ENCODE data around the gene CUL7.

The CUL7 gene

DNA sequence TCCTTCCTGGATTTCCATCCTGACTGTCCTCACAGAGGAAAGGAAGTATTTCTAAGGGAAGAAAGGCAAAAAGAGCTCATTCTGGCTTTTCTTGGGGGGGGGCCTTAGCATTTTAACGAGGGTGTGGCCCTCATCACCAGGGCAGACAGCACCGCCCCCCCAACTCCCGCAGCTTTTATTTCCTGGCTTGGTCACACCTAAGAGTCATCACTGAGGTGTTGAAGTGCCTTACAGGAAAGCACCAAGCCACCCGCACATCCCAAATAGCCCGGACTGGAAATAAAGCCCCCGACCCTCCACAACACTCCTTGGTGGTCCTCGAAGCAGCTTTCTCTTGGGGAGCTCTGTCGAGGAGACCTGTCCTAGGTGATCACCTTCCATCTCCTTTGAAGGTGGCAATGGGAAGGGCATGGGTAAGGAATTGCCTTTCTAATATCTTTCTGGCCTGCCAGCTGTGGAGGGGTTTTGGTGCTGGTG lies 23.7 kb upstream of the CUL7 start:
- no peak for DNase-seq (ENCODE audit: low read depth)

DNA sequence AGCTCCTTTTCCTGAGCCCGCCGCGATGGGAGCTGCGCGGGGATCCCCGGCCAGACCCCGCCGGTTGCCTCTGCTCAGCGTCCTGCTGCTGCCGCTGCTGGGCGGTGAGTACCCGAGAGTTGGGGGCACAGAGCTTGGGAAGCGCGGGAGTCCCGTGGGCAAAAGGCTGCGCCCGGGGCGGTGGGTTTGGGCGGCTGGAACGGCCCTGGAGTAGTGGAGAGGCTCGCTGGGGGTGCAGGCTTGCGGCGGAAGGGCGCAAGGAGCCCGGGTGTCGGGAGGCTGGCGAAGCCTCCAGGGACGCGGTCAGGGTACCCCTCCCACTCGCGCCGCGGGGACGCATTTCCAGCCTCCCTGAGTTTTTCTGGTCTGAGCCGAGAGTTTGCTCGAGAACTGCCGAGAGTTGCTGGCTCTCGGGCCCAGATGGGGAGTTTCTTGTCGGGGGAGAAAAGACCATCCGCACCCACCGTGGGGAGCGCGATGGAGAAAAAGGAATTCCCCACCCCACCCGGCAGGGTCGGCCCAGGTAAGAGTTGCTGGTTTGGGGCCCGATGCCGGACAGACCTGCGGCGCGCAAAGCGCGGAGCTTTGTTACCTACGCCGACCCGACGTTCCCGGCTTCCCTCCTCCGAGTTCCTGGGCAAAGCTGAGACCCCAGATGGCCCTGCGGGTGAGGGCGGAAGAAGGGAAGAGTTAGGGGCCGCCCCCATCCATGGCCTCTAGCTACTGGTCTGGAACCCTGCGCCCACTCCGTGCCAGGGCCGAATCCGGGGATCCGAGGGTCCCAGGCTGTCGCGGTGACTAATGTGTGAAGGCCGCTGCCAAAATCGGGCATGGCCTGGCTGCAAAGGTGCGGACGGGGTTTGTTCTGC lies 23.0 kb upstream of the CUL7 start:
- no peak for DNase-seq (ENCODE audit: low read depth)

DNA sequence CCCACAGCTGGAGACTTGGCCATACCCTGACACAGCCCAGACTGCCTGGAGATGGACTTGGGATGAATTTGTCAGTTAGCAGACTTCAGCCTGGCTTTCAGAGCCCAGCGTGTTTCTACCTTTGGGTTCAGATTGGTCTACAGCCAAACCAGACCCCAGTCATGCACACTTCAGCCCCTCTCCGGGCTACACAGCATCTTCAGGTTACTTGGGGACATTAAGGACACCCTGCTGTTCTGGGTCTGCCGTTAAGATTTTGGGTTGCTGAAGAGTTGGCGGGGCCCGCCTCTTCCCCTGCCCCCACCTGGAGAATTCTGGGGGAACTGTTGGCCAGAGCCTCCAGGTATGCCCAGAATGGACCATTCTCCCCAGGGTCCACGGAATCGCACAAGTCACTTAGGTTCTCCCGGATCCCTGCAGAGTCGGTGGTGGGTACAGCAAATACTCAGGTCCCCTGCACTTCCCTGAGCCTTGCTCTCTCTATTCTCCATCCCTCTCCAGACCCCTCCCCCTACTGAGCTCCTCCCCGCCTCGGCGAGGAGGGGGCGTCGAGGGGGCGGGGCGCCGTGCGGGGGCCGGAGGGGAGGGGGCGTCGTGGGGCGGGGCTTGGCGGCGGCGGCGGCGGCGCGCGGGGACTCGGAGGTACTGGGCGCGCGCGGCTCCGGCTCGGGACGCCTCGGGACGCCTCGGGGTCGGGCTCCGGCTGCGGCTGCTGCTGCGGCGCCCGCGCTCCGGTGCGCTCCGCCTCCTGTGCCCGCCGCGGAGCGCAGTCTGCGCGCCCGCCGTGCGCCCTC lies 22.2 kb upstream of the CUL7 start, which contains the start of gene PTK7:
TSS of gene PTK7 (plus strand) at position 645 of the 794 bp plus-strand sequence. CDS start 175 bp downstream, outside the sequence.
- no peak for DNase-seq (ENCODE audit: low read depth)

DNA sequence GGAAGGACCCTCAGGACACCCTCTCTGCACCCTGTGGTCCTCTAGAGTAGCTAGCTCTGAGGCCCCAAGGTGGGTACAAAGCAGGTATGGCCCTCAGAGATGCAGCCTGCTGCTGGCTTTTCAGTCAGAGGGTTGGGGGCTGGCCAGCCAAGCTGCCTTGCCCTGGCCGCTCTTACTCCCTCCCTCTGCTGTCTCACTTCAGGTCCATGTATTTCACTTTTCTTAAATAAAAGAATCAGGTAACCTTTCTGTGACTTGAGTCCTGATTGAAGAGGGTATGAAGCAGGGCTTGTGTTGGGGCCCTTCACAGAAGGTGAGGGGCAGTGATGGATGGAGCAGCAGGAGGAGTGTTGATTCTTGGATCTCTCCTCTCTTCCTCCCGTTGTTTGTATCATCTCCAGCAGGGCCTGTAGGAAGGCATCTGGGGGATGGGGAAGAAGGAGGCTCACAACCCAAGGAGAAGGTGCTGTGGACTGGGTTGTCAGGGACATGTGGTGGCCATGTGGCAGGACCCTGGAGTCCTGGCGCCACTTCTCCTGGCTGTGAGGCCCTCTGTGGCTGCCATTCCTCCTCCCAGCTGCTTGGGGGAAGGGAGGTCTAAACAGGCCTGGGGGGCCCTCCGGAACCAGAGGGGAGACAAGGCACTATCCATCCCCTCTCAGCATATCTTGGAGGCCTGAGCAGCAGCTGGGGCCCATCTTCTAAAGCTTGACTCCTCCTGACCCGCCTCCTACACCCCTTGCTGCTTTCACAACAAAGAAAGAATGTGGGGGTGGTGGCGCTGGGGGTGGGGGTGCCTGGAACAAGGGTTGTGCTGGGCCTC lies 21.4 kb upstream of the CUL7 start:
- DNase-seq (ENCODE audit: low read depth), result no peak

DNA sequence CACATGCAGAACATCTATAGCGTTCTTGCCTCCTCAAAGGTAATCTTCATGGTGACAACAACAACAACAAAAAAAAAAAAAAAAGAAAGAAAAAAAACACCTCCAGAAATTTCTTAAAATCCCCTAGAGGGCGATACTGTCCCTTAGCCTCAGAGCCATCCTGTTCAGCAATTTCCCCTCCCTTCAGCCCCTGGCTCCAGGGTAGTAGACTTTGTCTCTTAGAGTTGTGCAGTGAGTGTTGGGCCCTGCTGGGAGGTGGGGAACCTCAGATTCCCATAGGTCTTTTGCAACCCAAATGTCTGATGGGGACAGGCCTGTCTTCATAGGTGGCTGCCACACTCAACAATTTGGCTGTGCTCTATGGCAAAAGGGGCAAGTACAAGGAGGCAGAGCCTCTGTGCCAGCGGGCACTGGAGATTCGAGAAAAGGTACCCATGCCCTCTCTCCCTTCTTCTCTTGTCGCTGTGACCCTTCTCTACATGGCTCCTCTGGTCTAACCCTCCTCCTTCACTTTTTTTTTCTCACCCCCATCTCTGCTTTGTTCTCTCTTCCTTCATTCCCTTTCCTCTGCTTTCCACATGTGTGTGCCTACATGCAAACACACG lies 16.5 kb upstream of the CUL7 start:
- no peak for DNase-seq (ENCODE audit: low read depth)

DNA sequence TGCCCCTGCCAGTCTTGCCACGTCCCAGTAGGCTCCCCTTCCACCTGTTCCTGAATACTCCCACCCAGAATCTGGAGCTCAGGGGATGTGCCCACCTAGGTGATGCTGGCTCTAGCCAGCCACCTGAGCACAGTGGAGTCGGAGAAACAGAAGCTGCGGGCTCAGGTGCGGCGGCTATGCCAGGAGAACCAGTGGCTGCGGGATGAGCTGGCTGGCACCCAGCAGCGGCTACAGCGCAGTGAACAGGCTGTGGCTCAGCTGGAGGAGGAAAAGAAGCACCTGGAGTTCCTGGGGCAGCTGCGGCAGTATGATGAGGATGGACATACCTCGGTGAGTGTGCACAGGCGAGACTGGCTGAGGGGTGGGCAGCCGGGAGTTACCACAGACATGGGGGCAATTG lies 9.2 kb upstream of the CUL7 start:
- no peak for DNase-seq (ENCODE audit: low read depth)

DNA sequence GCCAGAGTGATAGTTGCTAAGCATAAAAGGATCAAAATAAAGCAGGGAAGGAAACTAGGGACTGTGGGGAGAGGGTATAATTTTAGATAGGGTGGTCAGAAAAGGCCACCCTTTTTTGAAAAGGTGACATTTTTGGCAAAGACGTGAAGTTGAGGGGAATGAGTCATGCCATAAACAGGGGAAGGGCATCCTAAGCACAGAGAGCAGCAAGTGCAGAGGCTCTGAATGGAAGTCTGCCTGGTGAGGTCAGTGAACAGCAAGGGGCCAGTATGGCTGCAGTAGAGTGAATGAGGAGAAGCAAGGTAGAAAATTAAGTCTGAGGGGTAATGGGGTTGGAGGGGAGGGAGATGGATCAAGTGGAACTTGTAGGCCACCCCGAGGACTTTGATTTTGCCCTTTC lies 8.2 kb upstream of the CUL7 start:
- no peak for DNase-seq (ENCODE audit: low read depth)

DNA sequence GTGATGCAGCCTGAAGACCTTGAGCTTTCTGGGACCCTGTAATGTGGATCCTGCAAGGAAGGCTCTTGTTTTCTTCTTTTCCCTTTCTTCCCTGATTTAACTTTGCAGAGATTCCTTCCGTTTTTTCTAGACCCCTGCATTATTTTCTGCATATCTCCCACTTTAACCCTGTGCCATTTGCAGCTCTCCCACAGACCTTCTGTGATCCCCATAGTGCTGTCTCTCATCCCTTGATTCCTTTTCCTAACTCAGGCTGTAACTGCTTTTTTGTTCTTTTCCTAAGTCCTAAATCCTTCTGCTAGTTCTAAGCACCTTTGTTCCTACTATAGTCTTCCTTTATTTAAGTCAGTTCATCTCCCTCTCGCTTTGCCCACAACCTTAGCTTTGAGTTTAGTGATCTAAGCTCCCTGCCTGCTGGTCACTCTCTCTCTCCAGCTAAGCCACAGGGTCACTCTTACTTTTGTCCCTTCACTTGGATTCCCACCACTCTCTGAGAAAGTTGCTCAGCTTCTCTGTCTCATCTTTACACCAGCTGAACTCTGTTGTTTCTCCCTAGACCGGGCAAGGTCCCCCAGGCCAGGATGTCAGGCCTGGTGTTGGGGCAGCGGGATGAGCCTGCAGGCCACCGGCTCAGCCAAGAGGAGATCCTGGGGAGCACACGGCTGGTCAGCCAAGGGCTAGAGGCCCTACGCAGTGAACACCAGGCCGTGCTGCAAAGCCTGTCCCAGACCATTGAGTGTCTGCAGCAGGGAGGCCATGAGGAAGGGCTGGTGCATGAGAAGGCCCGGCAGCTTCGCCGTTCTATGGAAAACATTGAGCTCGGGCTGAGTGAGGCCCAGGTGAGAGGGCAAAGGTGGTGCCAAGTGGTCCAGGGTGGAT lies 7.3 kb upstream of the CUL7 start:
- DNase-seq (ENCODE audit: low read depth), result no peak

DNA sequence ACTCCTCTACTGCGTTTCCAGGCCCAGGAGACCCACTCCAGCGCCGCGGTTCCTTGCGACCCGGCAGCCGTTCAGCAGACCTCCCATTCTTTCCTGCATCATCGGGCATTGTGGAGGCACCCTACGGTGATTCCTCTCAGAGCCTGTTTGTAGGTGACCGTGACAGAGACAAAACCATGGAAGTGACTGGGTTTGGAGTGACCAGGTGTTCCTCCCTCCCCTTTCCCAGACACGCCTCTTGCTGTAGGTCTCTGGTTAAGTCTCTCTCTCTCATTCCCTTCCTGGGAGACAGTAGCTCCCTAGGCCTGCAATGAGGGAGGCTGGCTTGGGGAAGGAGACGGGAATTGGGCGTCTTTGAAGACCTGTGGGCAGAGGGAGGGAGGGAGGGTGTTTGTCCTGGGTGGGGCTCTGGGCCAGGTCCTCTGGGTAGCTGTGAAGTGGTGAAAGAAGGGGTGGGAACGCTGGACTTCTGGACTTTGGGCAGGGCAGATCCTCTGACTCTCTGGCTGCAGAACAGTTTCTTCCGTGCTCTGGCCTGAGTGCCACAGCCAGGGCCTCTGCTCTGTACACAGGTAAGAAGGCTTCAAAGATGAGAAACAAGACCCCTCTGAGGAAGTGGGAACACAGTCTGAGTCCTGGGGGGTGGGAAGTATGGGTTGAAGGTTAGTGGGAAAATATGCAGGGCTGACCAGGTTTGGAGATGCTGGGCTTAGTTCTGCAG lies 6.5 kb upstream of the CUL7 start:
- no peak for DNase-seq (ENCODE audit: low read depth)

DNA sequence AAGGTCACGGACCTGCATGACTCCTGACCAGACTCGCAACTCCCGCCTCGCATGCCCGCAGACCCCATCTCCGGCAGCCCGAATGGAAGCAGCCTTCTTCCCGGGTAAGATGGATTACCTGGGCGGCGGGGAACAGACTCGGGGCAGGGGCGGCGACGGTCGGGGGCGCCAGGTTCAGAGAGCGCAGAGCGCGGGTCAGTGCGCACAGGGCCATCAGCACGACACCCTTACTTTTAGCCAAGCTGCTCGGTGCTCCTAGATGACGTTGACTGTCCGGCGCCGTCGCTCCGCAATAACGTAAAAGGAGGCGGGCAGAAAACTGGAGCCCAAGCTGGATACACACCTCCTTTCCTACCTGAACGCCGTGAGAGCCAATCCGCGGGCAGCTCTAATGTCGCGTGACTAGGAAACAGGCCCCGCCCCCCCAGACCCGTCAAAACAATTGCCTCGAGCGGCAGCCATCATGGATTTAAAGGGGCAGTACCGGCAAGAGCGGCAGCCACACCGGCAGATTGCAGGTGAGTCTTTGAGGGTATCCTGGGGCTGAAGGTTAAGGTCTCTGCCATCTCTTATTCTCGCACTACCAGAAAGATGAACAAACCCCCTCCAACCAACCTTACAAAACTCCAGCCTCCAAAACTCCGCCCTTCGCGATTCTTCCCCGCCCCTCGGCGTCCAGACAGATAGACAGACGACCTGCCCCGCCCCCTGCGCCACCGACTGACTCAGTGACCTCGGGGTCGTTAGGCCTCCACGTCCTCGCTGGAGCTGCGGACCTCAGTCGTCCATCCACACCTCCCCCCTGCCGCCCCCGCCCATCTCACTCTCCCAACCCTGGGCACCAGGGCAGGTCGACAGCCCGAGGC lies 5.8 kb upstream of the CUL7 start, which contains the start of the genes KLC4 and MRPL2:
TSS of gene KLC4 (plus strand) at position 464 of the 866 bp plus-strand sequence. CDS start 1,705 bp downstream, outside the sequence.
TSS of gene MRPL2 (minus strand) at position 267 of the 866 bp plus-strand sequence. CDS start at position 214, 53 bp downstream.
- peak; percentile 87 for DNase-seq (ENCODE audit: low read depth)

DNA sequence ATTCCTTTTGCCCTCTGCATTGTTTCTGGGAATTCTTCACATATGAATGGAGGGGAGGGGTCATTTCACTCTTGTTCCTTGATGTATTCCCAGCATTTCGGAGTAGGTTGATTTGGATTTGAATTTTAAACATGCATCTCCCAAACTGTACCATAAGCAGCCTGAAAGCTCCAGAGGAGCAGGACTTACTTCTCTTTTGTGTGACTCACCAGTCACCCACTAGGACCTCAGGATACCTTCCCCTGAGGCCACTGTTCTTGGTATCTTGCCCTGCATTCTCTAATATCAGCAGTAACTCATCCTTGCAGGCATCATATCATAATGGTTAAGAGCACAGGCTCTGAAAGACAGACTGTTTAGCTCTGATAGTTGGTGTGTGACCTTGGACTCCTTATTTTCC lies 4.9 kb upstream of the CUL7 start:
- DNase-seq (ENCODE audit: low read depth), result no peak

DNA sequence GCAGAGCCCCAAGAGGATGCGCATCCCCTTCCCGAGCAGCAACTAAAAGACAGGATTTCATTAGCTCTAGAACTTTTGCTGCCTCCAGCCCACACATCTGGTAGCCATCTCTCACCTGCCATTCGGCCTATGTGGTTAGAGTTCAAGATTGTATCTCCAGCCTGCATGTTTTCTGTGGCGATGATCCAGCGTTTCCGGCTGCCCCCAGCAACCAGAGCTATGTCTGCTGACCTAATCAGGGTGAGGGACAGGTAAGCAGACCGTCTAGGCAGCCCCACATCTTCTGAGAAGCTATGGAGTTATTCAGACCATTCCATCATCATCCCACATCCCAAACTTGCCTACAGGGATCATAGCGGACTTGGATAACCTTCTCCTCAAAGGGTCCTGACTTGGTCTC lies 2.3 kb upstream of the CUL7 start:
- DNase-seq (ENCODE audit: low read depth), result no peak

DNA sequence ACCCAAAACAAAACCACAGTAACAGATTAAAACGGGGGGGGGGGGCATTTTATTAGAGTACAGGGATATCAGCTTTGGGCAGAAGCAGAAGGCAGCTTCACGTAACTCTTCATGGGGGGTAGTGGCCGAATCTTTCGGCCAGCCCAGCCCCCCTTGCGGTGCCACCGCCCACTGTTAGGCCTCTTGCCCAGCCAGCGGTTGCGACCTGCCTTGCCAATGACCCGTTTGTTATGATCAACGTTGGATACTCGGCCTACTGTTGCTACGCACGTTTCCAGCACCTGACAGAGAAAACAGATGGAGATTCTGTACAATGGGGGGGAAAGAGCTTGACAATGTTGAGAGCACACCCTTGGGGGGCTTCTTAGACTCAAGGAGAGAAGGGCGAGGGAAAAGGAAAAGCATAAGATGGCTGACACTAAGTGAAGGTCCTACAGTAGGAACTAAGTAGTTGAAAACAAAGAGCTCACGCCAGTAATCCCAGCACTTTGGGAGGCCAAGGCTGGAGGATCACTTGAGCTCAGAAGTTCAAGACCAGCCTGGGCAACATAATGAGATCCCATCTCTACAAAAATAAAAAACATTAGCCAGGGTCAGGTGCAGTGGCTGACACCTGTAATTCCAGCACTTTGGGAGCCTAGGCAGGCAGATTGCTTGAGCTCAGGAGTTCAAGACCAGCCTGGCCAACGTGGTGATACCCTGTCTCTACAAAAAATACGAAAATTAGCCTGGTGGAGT lies 724 bp upstream of the CUL7 start:
- no peak for DNase-seq (ENCODE audit: low read depth)

DNA sequence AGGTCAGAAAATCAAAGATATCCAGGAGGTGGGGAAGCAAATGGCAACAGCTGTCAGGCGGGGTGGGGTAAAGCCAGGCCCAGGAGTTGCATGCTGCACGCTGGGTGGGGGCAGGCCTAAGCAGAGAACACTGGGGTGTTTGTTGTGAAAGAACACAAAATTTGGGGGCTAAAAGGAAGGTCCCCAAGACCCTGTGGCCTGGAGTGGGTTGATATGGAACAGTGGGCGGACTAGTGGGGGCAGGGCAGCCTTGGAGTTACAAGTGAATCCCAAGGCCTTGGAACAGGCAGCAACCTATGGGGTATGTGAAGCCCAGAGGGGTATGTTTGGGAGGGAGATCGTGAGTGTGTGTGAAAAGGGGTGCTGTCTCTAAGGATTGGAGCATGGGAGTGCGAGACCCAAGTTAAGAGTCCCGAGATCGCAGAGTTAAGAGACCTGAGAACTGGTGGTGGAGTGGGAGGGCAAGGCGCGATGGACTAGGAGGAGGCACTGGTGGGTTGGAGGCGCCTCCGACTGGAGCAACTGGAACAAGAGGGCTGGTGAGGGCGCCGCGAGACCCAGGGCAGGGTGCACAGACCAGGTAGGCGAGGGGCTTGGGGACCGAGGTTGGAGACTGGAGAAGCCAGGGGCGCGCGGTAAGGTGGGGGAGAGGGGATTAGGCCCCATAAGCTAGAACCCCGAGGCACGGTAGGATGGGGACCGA lies 658 bp downstream of the CUL7 start:
- no peak for DNase-seq (ENCODE audit: low read depth)

DNA sequence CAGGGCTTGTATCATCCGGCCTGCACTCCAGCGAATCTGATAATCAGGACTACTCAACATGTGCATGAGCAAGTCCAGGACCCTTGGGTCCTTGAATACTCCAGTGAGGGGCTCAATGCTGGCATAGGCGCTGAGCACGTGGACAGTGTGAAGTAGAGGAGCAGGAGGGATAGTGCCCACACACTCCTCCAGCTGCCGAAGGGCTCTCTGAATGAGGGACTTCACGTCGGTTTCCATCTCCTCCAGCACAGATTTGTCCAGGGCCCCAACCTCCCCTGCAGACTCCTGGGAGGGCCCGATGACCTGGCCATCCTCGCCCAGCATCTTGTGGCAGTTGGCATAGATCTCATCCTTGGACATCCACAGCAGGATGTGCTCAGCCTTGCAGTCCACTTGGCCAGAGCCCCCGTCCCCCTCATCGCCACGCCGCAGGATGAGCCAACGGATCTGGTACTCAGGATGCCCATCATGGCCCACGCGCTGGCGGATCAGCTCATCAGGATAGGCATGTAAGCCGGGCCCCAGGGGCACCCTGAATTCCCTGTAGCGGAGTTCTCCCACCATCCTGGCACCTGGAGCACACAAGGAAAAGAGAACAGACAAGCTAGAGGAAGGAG lies 1.3 kb downstream of the CUL7 start:
- no peak for DNase-seq (ENCODE audit: low read depth)

DNA sequence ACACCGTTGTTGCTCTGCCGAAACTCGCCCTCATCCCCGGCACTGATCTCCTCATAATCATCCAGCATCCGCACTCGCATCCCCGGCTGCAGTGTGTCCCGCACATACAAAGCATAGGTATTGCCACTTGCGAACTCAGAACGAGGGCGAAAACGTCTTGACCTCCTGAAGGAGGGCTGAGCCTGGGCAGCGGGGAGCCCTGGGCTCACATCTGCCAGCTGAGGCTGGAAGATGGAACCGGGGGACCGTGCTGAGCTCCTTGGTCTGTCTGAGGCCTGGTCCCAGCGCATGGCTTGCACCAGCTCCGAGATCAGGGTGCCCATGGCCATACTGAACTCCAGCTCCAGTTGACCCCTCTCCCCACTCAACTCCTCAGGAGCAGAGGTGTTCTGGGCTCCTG lies 2.7 kb downstream of the CUL7 start:
- DNase-seq (ENCODE audit: low read depth), result no peak

DNA sequence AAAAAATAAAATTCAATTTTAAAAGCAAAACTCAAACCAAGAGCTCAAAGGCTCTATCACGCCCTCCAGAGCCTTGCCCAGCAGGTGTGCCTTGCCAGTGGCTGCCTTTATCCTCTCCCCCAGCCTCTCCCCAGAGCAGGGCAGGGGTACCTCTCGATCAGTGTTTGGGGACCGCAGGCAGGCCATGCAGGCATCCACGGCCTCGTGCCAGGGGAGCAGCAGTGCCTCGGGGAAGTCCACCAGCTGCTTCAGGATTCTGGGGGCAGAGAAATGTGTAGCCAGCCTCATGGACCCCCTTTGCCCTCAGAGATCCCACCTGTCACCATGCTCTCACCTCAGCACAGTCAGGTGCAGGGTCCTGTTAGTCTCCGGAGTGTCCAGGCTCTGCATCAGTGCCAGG lies 5.7 kb downstream of the CUL7 start:
- no peak for DNase-seq (ENCODE audit: low read depth)

Data from stimulated activated CD8-positive, alpha-beta memory T cell treated with anti-CD3 and anti-CD28 coated beads, Interleukin-15, amount 100 ng/mL, for 24 hours (primary cell).